GM18505 (cell line): ENCODE measurements around the gene ZNF385A.

Experiments
- ATAC-seq: cut with Tn5 transposase; IDR thresholded peaks from one replicate; pipeline ENCODE4 v1.9.1; 2021; ENCODE audit not compliant: unreplicated experiment
- POLR2A ChIP-seq: IDR thresholded peaks from 4 replicates; pipeline ENCODE4 v1.6.1; 2011; ENCODE audit warnings: borderline replicate concordance; ENCODE audit not compliant: insufficient read depth, insufficient read length; ENCODE audit errors: extremely low read depth

The ZNF385A gene

GRCh38 chr12:54421175-54421878 lies 36.8 kb upstream of the ZNF385A start:
- no peak for TF ChIP-seq POLR2A
- no peak for ATAC-seq

GRCh38 chr12:54420766-54421144 lies 36.2 kb upstream of the ZNF385A start:
- ATAC-seq: no peak
- TF ChIP-seq POLR2A: no peak

- no peak for TF ChIP-seq POLR2A
- no peak for ATAC-seq
Observed at GRCh38 chr12:54419088-54419887, 34.8 kb upstream of the ZNF385A start, which contains the start of gene ITGA5. Gene ITGA5, minus strand, starts transcription at chr12:54419266. Its CDS starts 68 bp downstream, at chr12:54419198.

- no peak for TF ChIP-seq POLR2A
- no peak for ATAC-seq
Observed at GRCh38 chr12:54418441-54419087, 34.0 kb upstream of the ZNF385A start.

GRCh38 chr12:54417712-54418440 lies 33.3 kb upstream of the ZNF385A start:
- no peak for ATAC-seq
- TF ChIP-seq POLR2A: no peak

GRCh38 chr12:54416687-54417603 lies 32.4 kb upstream of the ZNF385A start:
- no peak for ATAC-seq
- no peak for TF ChIP-seq POLR2A

- ATAC-seq: no peak
- TF ChIP-seq POLR2A: no peak
Observed at GRCh38 chr12:54415221-54415929, 30.8 kb upstream of the ZNF385A start.

GRCh38 chr12:54413284-54414190 lies 29.0 kb upstream of the ZNF385A start:
- TF ChIP-seq POLR2A: no peak
- ATAC-seq: no peak

GRCh38 chr12:54412786-54413185 lies 28.3 kb upstream of the ZNF385A start:
- TF ChIP-seq POLR2A: no peak
- no peak for ATAC-seq

- TF ChIP-seq POLR2A: no peak
- ATAC-seq: no peak
Observed at GRCh38 chr12:54412348-54412747, 27.8 kb upstream of the ZNF385A start.
